ENCODE measurements around the gene CC2D2A.

GRCh38 chr4:15481961-15482745 lies 12.5 kb downstream of the CC2D2A start:
- TF ChIP-seq CTCF (IDR thresholded peaks at IDR 0.05; ENCODE audit: low read depth, low read length) (no peak), POLR2A (IDR thresholded peaks at IDR 0.05; ENCODE audit: extremely low read depth, insufficient read length) (no peak)
